HG03457 (cell line): Measurements from ENCODE around the gene ZKSCAN4.

Source experiments
- ATAC-seq: cut with Tn5 transposase; IDR thresholded peaks from one replicate; pipeline ENCODE4 v1.9.1; 2021; ENCODE audit warnings: moderate number of reproducible peaks; ENCODE audit not compliant: unreplicated experiment

Gene ZKSCAN4

DNA sequence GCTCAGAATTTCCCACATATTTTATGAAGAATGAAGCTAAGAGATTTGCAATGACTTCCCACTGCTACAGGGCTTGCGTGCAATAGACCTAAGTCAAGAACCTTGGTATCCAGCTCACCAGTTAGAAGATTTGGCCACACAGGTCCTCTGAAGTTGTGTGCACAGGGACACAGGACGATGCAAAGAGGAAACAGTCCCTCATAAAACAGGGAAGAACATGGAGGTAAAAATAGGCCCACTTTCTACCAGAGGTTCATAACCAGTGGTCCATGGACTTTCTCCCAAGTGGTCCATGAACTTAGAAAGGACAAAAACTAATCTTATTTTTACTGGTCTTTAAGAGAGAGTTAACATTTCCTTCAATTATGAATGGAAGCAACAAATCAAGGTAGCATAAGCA is 1.3 kb downstream of the ZKSCAN4 start:
- ATAC-seq: no peak

GRCh38 chr6:28248916-28249315 is 3.2 kb downstream of the ZKSCAN4 start:
- no peak for ATAC-seq

GRCh38 chr6:28245206-28245941 is 6.7 kb downstream of the ZKSCAN4 start:
- no peak for ATAC-seq

DNA sequence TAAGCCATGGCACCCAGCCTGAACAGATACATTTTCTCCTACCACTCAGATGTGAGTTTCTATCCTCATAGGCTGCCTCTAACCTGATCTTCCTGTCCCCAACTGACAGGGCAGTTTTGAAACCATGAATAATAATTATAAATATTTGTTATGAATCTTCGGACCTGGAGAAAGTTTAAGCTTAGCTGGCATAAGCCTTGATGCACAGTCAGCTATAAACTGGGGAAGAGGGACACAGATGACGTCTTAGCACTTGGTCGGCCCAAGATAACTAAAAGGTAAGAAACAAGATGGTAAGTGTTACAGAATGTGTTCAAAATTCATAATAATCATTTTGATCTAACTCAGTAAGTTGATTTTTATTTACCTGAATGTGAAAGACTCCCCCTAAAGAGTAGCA is 8.1 kb downstream of the ZKSCAN4 start:
- no peak for ATAC-seq

DNA sequence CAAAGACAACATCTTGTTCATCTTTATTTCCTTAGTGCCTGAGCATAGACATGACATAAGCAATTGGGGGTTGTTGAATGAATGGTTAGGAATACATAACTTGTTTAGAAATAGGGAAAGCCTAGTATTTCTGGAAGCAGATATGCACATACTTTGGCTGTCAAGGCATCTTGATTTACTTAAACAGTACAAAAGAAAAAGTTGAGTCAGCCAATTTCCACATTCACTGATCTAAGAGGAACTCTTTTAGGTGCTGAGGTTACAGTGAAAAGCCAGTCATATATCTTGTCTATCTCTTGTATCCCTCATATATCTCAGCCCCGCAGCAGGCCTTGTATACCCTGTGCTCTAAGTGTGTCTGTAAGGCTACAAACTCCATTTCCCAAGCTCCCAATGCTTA is 11.6 kb downstream of the ZKSCAN4 start:
- no peak for ATAC-seq

DNA sequence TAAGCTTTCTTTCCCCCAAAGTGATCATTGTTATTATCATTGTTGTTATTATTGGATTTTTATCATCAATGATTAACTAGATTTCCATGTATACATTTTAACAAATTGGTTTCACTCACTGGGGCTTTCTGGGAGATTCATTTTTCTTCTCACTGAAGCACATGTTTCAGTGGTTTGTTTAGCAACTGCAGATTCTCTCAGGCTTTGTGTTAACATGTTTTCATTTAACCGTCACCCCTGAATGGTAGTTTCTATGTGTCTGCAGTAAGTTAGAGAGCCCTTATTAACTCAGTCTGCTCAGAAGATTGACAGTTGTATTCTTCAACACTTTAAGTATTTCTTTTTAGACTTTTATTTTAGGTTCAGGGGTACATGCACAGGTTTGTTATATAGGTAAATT is 12.4 kb downstream of the ZKSCAN4 start:
- no peak for ATAC-seq

DNA sequence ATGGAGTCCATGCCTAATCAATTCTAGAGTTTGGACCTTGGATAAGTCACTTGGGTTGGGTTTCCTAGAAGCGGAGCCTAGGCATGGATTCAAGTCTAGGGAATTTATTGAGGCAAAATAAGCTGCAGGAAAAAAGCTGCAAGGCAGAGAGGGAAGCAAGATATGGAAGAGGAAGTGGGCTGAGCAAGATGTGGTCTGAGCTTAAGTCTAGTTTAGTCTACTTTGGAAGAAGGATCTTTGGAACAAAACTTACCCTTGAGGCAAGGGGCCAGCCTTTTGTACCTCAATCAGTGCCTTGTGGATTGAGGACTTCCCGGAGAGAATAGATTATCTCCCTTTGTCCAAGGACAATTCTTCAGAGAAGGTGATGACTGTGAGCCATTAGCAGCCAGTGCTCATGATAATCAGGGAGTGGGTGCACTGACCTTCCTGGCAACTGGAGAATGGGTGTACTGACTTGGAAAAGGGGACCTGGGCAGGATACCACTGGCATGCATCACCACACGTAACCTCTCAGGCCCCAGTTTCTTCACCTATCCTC is 16.1 kb downstream of the ZKSCAN4 start:
- ATAC-seq: no peak

GRCh38 chr6:28232785-28233184 is 19.3 kb downstream of the ZKSCAN4 start:
- no peak for ATAC-seq

DNA sequence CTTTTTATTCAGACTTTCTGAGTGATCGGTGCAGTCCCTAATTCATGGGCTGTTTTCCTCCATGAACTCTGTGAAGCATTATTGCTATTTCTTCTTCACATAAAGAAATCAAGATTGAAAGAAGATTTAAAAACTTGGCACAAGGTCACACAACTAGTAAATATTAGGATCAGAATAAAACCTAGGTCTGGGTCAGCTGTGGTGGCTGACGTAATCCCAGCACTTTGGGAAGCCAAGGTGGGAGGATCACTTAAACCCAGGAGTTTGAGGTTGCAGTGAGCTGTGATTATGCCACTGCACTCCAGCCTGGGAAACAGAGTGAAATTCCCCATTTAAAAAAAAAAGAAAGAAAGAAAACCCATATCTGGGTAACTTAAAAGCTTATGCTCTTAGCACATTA is 25.6 kb downstream of the ZKSCAN4 start:
- no peak for ATAC-seq

- ATAC-seq: no peak
Measured at GRCh38 chr6:28225056-28225834, 26.8 kb downstream of the ZKSCAN4 start, which contains the start of gene ZSCAN9. TSS of gene ZSCAN9 (plus strand) at chr6:28225275. CDS start at chr6:28227085, 1,810 bp downstream.

DNA sequence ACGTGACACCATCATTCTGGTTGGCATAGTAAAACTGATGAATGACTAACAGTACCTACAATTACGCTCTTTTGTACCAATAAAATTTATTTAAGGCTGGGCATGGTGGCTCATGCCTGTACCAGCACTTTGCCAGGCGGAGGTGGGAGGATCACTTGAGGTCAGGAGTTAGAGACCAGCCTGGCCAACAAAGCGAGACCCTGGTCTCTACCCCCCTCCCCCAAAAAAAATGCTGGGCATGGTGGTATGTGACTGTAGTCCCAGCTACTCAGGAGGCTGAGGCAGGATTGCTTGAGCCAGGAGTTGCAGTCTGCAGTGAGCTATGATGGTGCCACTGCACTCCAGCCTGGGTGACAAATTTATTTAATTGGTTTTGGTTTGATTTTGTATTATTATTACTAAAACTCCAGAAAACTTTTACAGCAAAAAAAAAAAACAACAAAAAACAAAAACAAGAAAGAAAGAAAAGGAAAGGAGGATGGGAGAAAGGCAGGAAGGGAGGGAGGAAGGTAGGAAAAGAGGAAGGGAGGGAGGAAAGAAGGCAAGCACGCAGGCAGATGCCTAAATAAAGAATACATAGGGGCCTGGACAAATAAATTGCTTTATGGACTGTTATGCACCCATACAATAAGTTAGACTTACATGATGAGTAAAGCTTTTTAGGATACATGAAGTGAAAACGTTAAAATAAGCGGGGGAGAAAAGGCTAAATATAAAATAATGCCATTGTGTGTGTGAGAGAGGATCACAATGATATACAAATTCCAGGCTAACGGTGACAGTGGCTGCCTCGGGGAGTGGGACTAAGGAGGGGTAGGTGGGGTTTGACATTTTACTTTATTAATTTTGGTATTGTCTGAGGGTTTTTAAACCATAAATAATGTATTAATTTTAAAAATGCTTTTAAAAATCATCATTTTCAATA is 27.7 kb downstream of the ZKSCAN4 start:
- no peak for ATAC-seq

GRCh38 chr6:28220257-28221133 is 31.6 kb downstream of the ZKSCAN4 start:
- ATAC-seq: no peak

DNA sequence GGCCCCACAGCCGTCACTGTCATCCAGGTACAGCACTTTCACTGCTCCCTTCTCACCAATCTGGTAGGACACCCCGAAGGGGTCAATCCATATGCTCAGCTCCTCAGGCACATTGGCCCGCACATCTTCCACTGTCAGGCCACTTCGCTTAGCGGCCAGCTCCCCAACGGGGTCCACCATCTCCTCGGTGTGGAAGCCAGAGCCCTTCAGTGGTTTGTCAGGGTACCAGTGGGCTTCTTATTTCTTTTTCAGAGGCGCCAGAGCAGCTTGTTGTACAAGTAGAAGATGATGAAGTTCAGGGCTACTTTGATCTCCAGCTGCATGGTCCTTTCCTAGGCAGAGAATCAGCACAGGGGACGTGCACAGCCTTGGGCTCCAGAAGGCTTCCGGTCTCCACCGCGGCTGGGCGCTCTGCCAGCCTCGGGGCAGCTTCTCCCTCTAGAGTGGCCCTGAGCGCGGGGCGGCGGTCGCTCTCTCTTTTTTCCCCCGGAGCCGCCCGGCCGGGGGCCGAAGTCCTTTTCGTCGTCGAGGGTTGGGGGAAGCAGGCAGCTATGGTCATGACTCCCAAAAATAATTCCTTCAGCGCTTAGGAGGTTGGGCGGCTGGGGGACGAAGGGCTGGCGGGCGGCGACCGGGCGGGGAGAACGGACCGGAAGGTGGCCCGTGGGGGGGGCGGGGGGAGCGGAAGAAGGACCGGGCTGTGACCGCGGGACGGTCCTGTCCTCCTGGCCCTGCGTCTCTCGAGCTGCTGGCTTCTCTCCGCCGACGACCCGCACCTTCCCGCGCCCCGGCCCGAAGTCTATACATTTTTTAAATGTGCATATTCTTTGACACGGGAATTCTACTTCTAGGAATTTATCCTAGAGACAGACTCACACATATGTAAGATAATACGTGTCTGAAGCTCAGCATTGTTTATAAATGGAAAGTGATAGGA is 33.5 kb downstream of the ZKSCAN4 start:
- ATAC-seq: no peak

GRCh38 chr6:28217890-28218289 is 34.2 kb downstream of the ZKSCAN4 start:
- ATAC-seq: no peak

GRCh38 chr6:28215425-28215824 is 36.6 kb downstream of the ZKSCAN4 start:
- ATAC-seq: no peak

DNA sequence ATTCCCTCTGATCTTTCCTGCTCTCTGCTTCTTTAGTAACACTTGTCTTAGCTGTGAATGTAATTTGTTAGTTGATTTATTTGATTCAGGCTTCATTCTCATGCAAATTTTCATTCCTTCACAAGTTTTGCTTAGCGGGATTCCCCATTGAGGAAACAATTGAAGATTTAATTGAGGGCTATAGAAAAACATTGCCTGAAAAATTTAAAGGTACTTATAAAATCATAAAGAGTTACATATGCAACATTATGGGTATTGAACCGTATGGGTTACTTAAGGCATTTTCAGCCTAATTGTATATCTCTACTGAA is 38.9 kb downstream of the ZKSCAN4 start:
- ATAC-seq: no peak

- no peak for ATAC-seq
Measured at GRCh38 chr6:28212510-28213212, 39.4 kb downstream of the ZKSCAN4 start.

- no peak for ATAC-seq
Measured at GRCh38 chr6:28211840-28212509, 40.1 kb downstream of the ZKSCAN4 start.
